Activated naive CD8-positive, alpha-beta T cell treated with anti-CD3 and anti-CD28 coated beads, Interleukin-2, amount 10 ng/mL, durations not matched to agents 7 days and 5 days (primary cell): ENCODE results near the gene CLCN3. TPM values are rescaled to one million over a fixed set of nuclear protein-coding genes. Genes with fewer than 3 reads are reported as not detected.
"Not testable (repeated sequence)": the region's sequence is repeated elsewhere in the genome, so short reads cannot be mapped to it uniquely, and the experiment has no call there.

ENCODE experiments used
- ATAC-seq: fragments of 150-1000 bp; cut with Tn5 transposase; one replicate; pipeline ENCODE4 v1.10.0; 2021; ENCODE audit warnings: low read depth, moderate library complexity
- POLR2A ChIA-PET: fragments of 350-600 bp; sonication (Branson Sonifier 250); formaldehyde crosslinking; loops from one replicate; lab custom pipeline; 2021; ENCODE audit warnings: antibody characterized with exemption; lab: Charles Lee
- DNase-seq: peaks from one replicate; pipeline ENCODE4 v3.0.0; 2021
- H3K27ac Mint-ChIP-seq: one replicate; pipeline ENCODE4 v1.8.0; 2022; ENCODE audit warnings: mild to moderate bottlenecking, mixed read lengths
- H3K27me3 Mint-ChIP-seq: one replicate; pipeline ENCODE4 v1.8.0; 2022; ENCODE audit warnings: mild to moderate bottlenecking, moderate library complexity, mixed read lengths
- H3K36me3 Mint-ChIP-seq: one replicate; pipeline ENCODE4 v1.8.0; 2021; ENCODE audit warnings: mild to moderate bottlenecking, mixed read lengths
- H3K4me1 Mint-ChIP-seq: one replicate; pipeline ENCODE4 v1.8.0; 2021; ENCODE audit warnings: mixed read lengths
- H3K4me3 Mint-ChIP-seq: one replicate; pipeline ENCODE4 v1.8.0; 2022; ENCODE audit warnings: mild to moderate bottlenecking, moderate library complexity, mixed read lengths
- H3K9me3 Mint-ChIP-seq: one replicate; pipeline ENCODE4 v1.8.0; 2021; ENCODE audit warnings: mixed read lengths
- total RNA-seq, 2 experiments: library from RNA; stranded (reverse); gene quantifications; one replicate each; pipeline ENCODE4 v1.2.3, GENCODE V29; 2021

Gene CLCN3
- total RNA-seq, 2 experiments from 2014 or later, result 26.3 to 28.5 TPM

GRCh38 chr4:169663831-169664230, 43.5 kb downstream of the CLCN3 start:
- POLR2A ChIA-PET, result no interaction called here
- Mint-ChIP-seq H3K4me3 (peak overlapping the region; percentile 39), H3K9me3 (peaks cover 3% of the 10 kb centered on the region), H3K27ac (no peak overlapping the region), H3K4me1 (peaks cover 22% of the 10 kb centered on the region), H3K36me3 (peaks cover 26% of the 10 kb centered on the region), H3K27me3 (no peaks in the 10 kb centered on the region)
- no peak for DNase-seq
- no peak for ATAC-seq

GRCh38 chr4:169664615-169665014, 44.2 kb downstream of the CLCN3 start:
- Mint-ChIP-seq H3K9me3 (peaks cover 3% of the 10 kb centered on the region), H3K4me1 (peaks cover 21% of the 10 kb centered on the region), H3K4me3 (no peak overlapping the region), H3K27me3 (no peaks in the 10 kb centered on the region), H3K36me3 (peaks cover 30% of the 10 kb centered on the region), H3K27ac (no peak overlapping the region)
- POLR2A ChIA-PET, result no interaction called here
- ATAC-seq, result no peak
- DNase-seq, result no peak

- Mint-ChIP-seq H3K4me1 (peaks cover 16% of the 10 kb centered on the region), H3K27me3 (no peaks in the 10 kb centered on the region), H3K36me3 (peaks cover 35% of the 10 kb centered on the region), H3K4me3 (peak overlapping the region; percentile 22), H3K9me3 (peaks cover 3% of the 10 kb centered on the region), H3K27ac (no peak overlapping the region)
- POLR2A ChIA-PET, result interaction anchor here (0.7 kb wide), 1 partner anchor 62 kb away, joined by 3 read pairs; no protein-coding TSS in a partner anchor
- ATAC-seq (peak; percentile 31), DNase-seq (no peak)
Observed at GRCh38 chr4:169665046-169665737, 44.8 kb downstream of the CLCN3 start.

DNA sequence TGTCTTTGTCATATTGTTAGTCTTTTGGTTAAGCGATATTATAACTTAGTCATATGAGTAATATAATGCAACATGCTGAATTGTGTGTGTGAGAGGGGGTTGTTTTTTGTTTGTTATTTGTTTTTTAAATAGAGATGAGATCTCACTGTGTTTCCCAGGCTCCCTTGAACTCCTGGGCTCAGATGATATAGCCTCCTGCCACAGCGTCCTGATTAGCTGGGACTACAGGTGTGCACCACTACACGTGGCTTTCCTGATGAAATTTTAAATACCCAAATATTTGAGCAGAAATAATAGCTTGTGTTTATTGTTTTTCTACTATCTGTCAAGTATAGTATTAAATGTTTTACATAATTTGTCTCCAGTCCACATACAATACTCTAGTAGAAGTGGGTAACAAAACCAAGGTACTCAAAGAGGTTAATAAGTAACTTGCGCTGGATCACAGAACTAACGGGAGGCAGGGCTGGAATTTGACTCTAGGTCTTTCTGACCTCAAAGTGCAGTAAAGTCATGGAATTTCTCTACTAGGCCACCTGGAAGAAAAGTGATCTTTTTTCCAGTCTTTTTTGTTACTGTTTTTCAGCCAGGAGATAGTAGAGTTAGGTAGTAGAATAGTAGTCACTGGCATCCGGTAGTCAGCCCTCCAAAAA, 47.8 kb downstream of the CLCN3 start:
- POLR2A ChIA-PET, result no interaction called here
- no peaks in the 10 kb centered on the region for H3K27me3 Mint-ChIP-seq
- H3K36me3 Mint-ChIP-seq, result peaks cover 44% of the 10 kb centered on the region
- ATAC-seq (no peak), DNase-seq (no peak)
- H3K4me1 Mint-ChIP-seq, result peaks cover 12% of the 10 kb centered on the region
- H3K9me3 Mint-ChIP-seq, result peaks cover 4% of the 10 kb centered on the region
- no peak overlapping the region for H3K4me3 Mint-ChIP-seq
- no peak overlapping the region for H3K27ac Mint-ChIP-seq

DNA sequence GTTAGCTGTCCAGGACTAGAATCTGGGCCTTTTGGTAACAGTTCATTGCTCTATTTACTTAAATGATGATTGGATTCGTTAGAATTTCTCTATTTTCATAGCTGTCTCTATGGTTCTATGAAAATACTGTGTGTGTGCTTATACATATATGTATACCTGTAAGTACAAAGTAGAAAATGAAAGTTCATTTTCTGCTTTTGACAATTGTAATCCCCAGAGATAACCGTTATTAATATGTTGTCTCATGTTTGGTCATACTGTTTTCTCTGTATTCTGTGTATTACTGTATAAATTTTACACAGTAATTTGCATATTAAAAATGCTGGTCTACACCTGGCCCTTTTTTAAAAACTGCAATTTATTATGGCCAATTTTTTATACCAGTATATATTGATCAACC, 55.4 kb downstream of the CLCN3 start:
- POLR2A ChIA-PET, result no interaction called here
- Mint-ChIP-seq H3K36me3 (peaks cover 18% of the 10 kb centered on the region), H3K27ac (no peak overlapping the region), H3K27me3 (no peaks in the 10 kb centered on the region), H3K9me3 (peaks cover 1% of the 10 kb centered on the region), H3K4me1 (no peaks in the 10 kb centered on the region), H3K4me3 (no peak overlapping the region)
- DNase-seq (no peak), ATAC-seq (no peak)

DNA sequence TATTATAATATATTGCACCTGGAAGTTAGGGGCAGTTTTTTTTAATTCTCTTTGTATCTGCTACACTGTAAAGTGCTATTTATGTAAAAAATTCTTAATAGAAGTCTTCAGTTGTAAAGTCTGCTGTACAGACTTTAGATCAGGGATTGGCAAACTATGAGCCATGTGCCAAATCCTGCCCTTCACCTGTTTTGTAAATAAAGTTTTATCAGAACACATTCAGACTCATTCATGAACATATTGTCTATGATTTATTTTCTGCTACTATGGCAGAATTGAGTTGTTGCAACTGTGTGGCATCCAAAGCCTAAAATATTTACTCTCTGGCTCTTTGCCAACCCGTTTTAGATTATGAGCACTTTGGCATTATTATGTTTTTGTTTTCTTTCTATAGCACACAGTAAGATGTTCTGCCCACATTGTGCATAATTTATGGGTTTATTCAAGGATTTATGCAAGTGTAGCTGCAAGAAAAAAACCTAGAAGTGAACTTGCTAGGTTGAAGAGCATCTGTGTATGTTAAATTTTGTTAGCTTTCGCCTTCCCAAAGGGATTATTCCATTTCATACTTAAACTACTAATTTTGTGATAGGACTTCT, 56.9 kb downstream of the CLCN3 start:
- no peaks in the 10 kb centered on the region for H3K27me3 Mint-ChIP-seq
- H3K4me1 Mint-ChIP-seq, result no peaks in the 10 kb centered on the region
- H3K9me3 Mint-ChIP-seq, result peaks cover 1% of the 10 kb centered on the region
- no peak overlapping the region for H3K27ac Mint-ChIP-seq
- H3K4me3 Mint-ChIP-seq, result no peak overlapping the region
- POLR2A ChIA-PET, result interaction anchor here (0.5 kb wide), 1 partner anchor 675 kb away, joined by 6 read pairs; no protein-coding TSS in a partner anchor
- H3K36me3 Mint-ChIP-seq, result peaks cover 16% of the 10 kb centered on the region
- DNase-seq (no peak), ATAC-seq (no peak)

DNA sequence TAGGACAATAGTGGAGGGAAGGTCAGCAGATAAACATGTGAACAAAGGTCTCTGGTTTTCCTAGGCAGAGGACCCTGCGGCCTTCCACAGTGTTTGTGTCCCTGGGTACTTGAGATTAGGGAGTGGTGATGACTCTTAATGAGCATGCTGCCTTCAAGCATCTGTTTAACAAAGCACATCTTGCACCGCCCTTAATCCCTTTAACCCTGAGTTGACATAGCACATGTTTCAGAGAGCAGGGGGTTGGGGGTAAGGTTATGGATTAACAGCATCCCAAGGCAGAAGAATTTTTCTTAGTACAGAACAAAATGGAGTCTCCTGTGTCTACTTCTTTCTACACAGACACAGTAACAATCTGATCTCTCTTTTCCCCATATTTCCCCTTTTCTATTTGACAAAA, 58.1 kb downstream of the CLCN3 start:
- H3K4me1 Mint-ChIP-seq, H3K27me3 Mint-ChIP-seq, DNase-seq, H3K27ac Mint-ChIP-seq, ATAC-seq, H3K4me3 Mint-ChIP-seq, POLR2A ChIA-PET, H3K9me3 Mint-ChIP-seq: not testable (repeated sequence)
- peaks cover 16% of the 10 kb centered on the region for H3K36me3 Mint-ChIP-seq

- H3K27me3 Mint-ChIP-seq, POLR2A ChIA-PET, H3K9me3 Mint-ChIP-seq, H3K27ac Mint-ChIP-seq, H3K4me1 Mint-ChIP-seq, ATAC-seq, DNase-seq, H3K4me3 Mint-ChIP-seq: not testable (repeated sequence)
- peaks cover 16% of the 10 kb centered on the region for H3K36me3 Mint-ChIP-seq
Observed at GRCh38 chr4:169678951-169679591, 58.7 kb downstream of the CLCN3 start.

GRCh38 chr4:169682372-169683047, 62.1 kb downstream of the CLCN3 start:
- Mint-ChIP-seq H3K4me1 (no peaks in the 10 kb centered on the region), H3K36me3 (peaks cover 21% of the 10 kb centered on the region), H3K27me3 (no peaks in the 10 kb centered on the region), H3K27ac (no peak overlapping the region), H3K9me3 (peaks cover 1% of the 10 kb centered on the region), H3K4me3 (no peak overlapping the region)
- POLR2A ChIA-PET, result no interaction called here
- ATAC-seq, result no peak
- DNase-seq, result no peak

- H3K27me3 Mint-ChIP-seq, result no peaks in the 10 kb centered on the region
- POLR2A ChIA-PET, result no interaction called here
- H3K36me3 Mint-ChIP-seq, result peaks cover 20% of the 10 kb centered on the region
- no peak for DNase-seq
- H3K4me1 Mint-ChIP-seq, result peaks cover 4% of the 10 kb centered on the region
- no peak overlapping the region for H3K27ac Mint-ChIP-seq
- no peaks in the 10 kb centered on the region for H3K9me3 Mint-ChIP-seq
- H3K4me3 Mint-ChIP-seq, result no peak overlapping the region
- no peak for ATAC-seq
Observed at GRCh38 chr4:169689681-169690080, 69.3 kb downstream of the CLCN3 start.

GRCh38 chr4:169690787-169691186, 70.4 kb downstream of the CLCN3 start:
- Mint-ChIP-seq H3K4me1 (peaks cover 4% of the 10 kb centered on the region), H3K4me3 (no peak overlapping the region), H3K9me3 (no peaks in the 10 kb centered on the region), H3K27me3 (no peaks in the 10 kb centered on the region), H3K36me3 (peaks cover 20% of the 10 kb centered on the region), H3K27ac (no peak overlapping the region)
- DNase-seq, result no peak
- no peak for ATAC-seq
- POLR2A ChIA-PET, result no interaction called here

DNA sequence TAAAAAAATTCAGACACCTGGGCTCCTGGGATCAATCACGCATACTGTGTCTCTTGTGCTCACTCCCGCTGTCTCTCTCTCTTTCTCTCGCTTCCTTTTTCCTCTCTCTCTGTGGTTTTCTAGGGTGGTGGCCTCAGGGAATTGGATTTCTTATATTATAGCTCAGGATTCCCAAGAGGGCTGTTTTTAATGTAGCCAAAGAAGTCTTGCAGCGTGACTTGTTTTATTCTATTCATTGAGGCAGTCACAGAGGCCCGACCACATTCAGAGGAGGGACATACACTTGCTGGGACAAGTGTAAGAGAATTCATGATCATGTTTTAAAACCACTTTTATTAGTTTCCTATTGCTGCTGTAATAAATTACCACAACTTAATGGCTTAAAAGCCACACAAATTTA, 78.0 kb downstream of the CLCN3 start:
- H3K4me1 Mint-ChIP-seq, result no peaks in the 10 kb centered on the region
- no peaks in the 10 kb centered on the region for H3K27me3 Mint-ChIP-seq
- ATAC-seq, result no peak
- H3K4me3 Mint-ChIP-seq, result no peak overlapping the region
- no peaks in the 10 kb centered on the region for H3K9me3 Mint-ChIP-seq
- no peak for DNase-seq
- peaks cover 19% of the 10 kb centered on the region for H3K36me3 Mint-ChIP-seq
- H3K27ac Mint-ChIP-seq, result no peak overlapping the region
- POLR2A ChIA-PET, result no interaction called here
